Smooth muscle cell (in vitro differentiated cells): ENCODE data around the gene PFDN5. TPM values are rescaled to one million over a fixed set of nuclear protein-coding genes. Genes with fewer than 3 reads are reported as not detected.
"Not testable (repeated sequence)": the region's sequence is repeated elsewhere in the genome, so short reads cannot be mapped to it uniquely, and the experiment has no call there.

Source experiments
- DNase-seq: peaks from one replicate; lab custom pipeline; 2025; ENCODE audit not compliant: unreplicated experiment; lab: John Stamatoyannopoulos, UW
- H2AFZ ChIP-seq: fragments of 200-600 bp; sonication (generic); 2 replicates; pipeline ENCODE4 v1.6.0; 2016; ENCODE audit warnings: antibody characterized with exemption, low read depth, mild to moderate bottlenecking
- H3F3A ChIP-seq: fragments of 200-600 bp; sonication (generic); 2 replicates; pipeline ENCODE4 v1.6.0; 2017; ENCODE audit warnings: antibody characterized with exemption, low read depth
- H3K27ac ChIP-seq: fragments of 200-600 bp; sonication (generic); 2 replicates; pipeline ENCODE4 v1.5.1; 2016; ENCODE audit warnings: low read depth, mild to moderate bottlenecking
- H3K27me3 ChIP-seq: fragments of 200-600 bp; sonication (generic); 2 replicates; pipeline ENCODE4 v1.6.1; 2016; ENCODE audit warnings: low read depth, mild to moderate bottlenecking
- H3K36me3 ChIP-seq: fragments of 200-600 bp; sonication (generic); 2 replicates; pipeline ENCODE4 v1.5.1; 2016; ENCODE audit warnings: low read depth
- H3K4me1 ChIP-seq: fragments of 200-600 bp; sonication (generic); 2 replicates; pipeline ENCODE4 v1.5.1; 2016; ENCODE audit warnings: low read depth
- H3K4me2 ChIP-seq: fragments of 200-600 bp; sonication (generic); 2 replicates; pipeline ENCODE4 v1.6.0; 2016; ENCODE audit warnings: mild to moderate bottlenecking
- H3K4me3 ChIP-seq: fragments of 200-600 bp; sonication (generic); 2 replicates; pipeline ENCODE4 v1.5.1; 2016; ENCODE audit warnings: mild to moderate bottlenecking
- H3K79me2 ChIP-seq: fragments of 200-600 bp; sonication (generic); 2 replicates; pipeline ENCODE4 v1.6.0; 2016; ENCODE audit warnings: low read depth, mild to moderate bottlenecking
- H3K9ac ChIP-seq: fragments of 200-600 bp; sonication (generic); 2 replicates; pipeline ENCODE4 v1.6.0; 2016; ENCODE audit warnings: low read depth
- H3K9me3 ChIP-seq: fragments of 200-600 bp; sonication (generic); replicated peaks from 2 replicates; pipeline ENCODE4 v1.5.1; 2016; ENCODE audit warnings: low read depth
- H4K20me1 ChIP-seq: fragments of 200-600 bp; sonication (generic); 2 replicates; pipeline ENCODE4 v1.6.0; 2016; ENCODE audit warnings: low read depth
- CTCF ChIP-seq: fragments of 200-600 bp; sonication (generic); IDR thresholded peaks from 2 replicates; pipeline ENCODE4 v1.5.1; 2017; ENCODE audit warnings: borderline replicate concordance, mild to moderate bottlenecking, antibody characterized with exemption; ENCODE audit not compliant: insufficient read depth, poor library complexity, severe bottlenecking
- WGBS: methylation state at CpG from one replicate; pipeline ENCODE4 v1.1.7; 2016; ENCODE audit warnings: low lambda C conversion rate; 5-methylcytosine and 5-hydroxymethylcytosine counted together
- polyA plus RNA-seq: library from polyadenylated mRNA; unstranded; fragments of >200 nt; fragmentation: Nextera tagmentation; extraction: Ambion mirVana; gene quantifications from 2 replicates; pipeline ENCODE4 v1.2.1, GENCODE V29; 2016
- total RNA-seq: library from RNA; depleted of rRNA; stranded (reverse); fragments of >200 nt; gene quantifications from 2 replicates; pipeline ENCODE4 v1.2.3, GENCODE V29; 2014

Gene PFDN5
- total and polyA plus RNA-seq, 2 experiments from 2014 or later: 416 to 523 TPM

- H3F3A ChIP-seq: peaks cover 7% of the 10 kb centered on the region
- no peak overlapping the region for H3K27ac ChIP-seq
- no peak overlapping the region for H3K9ac ChIP-seq
- no peak for DNase-seq
- H3K9me3 ChIP-seq: no peaks in the 10 kb centered on the region
- no peak overlapping the region for H3K4me2 ChIP-seq
- no peak overlapping the region for H3K4me3 ChIP-seq
- no peak for TF ChIP-seq CTCF
- no peaks in the 10 kb centered on the region for H4K20me1 ChIP-seq
- WGBS: 98% methylated on average over 4 of the region's 4 CpGs
- H3K79me2 ChIP-seq: no peaks in the 10 kb centered on the region
- H2AFZ ChIP-seq: no peak overlapping the region
- no peaks in the 10 kb centered on the region for H3K4me1 ChIP-seq
- no peaks in the 10 kb centered on the region for H3K36me3 ChIP-seq
- no peaks in the 10 kb centered on the region for H3K27me3 ChIP-seq
Observed at GRCh38 chr12:53289891-53290290, 5.5 kb upstream of the PFDN5 start.

- Histone ChIP-seq H4K20me1 (no peaks in the 10 kb centered on the region), H3K4me3 (no peak overlapping the region), H3K4me2 (no peak overlapping the region), H3K9me3 (no peaks in the 10 kb centered on the region), H3K27me3 (no peaks in the 10 kb centered on the region), H2AFZ (no peak overlapping the region), H3K4me1 (no peaks in the 10 kb centered on the region), H3F3A (peaks cover 9% of the 10 kb centered on the region), H3K27ac (no peak overlapping the region), H3K9ac (no peak overlapping the region), H3K36me3 (no peaks in the 10 kb centered on the region), H3K79me2 (peaks cover 4% of the 10 kb centered on the region)
- no peak for TF ChIP-seq CTCF
- no peak for DNase-seq
- 84% methylated on average over 9 of the region's 9 CpGs for WGBS
Observed at GRCh38 chr12:53290661-53291060, 4.7 kb upstream of the PFDN5 start.

GRCh38 chr12:53292426-53292825 lies 2.9 kb upstream of the PFDN5 start:
- no peak for DNase-seq
- peaks cover 12% of the 10 kb centered on the region for H3F3A ChIP-seq
- no peaks in the 10 kb centered on the region for H3K27me3 ChIP-seq
- no peaks in the 10 kb centered on the region for H3K36me3 ChIP-seq
- H3K9ac ChIP-seq: no peak overlapping the region
- H3K4me3 ChIP-seq: no peak overlapping the region
- H3K9me3 ChIP-seq: no peaks in the 10 kb centered on the region
- H3K27ac ChIP-seq: no peak overlapping the region
- no peaks in the 10 kb centered on the region for H4K20me1 ChIP-seq
- H3K4me2 ChIP-seq: no peak overlapping the region
- H3K79me2 ChIP-seq: peaks cover 20% of the 10 kb centered on the region
- TF ChIP-seq CTCF: no peak
- H3K4me1 ChIP-seq: peaks cover 10% of the 10 kb centered on the region
- no peak overlapping the region for H2AFZ ChIP-seq

- no peaks in the 10 kb centered on the region for H4K20me1 ChIP-seq
- 3% methylated on average over 12 of the region's 12 CpGs for WGBS
- peaks cover 25% of the 10 kb centered on the region for H3K4me1 ChIP-seq
- peak overlapping the region; percentile 90 for H3K9ac ChIP-seq
- H3K79me2 ChIP-seq: peaks cover 34% of the 10 kb centered on the region
- H3K9me3 ChIP-seq: no peaks in the 10 kb centered on the region
- DNase-seq: no peak
- TF ChIP-seq CTCF: no peak
- peak overlapping the region; percentile 94 for H3K27ac ChIP-seq
- peak overlapping the region; percentile 82 for H2AFZ ChIP-seq
- no peaks in the 10 kb centered on the region for H3K36me3 ChIP-seq
- H3F3A ChIP-seq: peaks cover 31% of the 10 kb centered on the region
- no peaks in the 10 kb centered on the region for H3K27me3 ChIP-seq
- H3K4me2 ChIP-seq: peak overlapping the region; percentile 86
- H3K4me3 ChIP-seq: peak overlapping the region; percentile 92
Observed at GRCh38 chr12:53295891-53296219, 513 bp downstream of the PFDN5 start.

- Histone ChIP-seq H3K27ac (peak overlapping the region; percentile 94), H3F3A (peaks cover 31% of the 10 kb centered on the region), H3K4me2 (peak overlapping the region; percentile 86), H3K4me1 (peaks cover 25% of the 10 kb centered on the region), H3K79me2 (peaks cover 46% of the 10 kb centered on the region)
- H3K4me3 ChIP-seq, DNase-seq, H3K27me3 ChIP-seq, H3K9ac ChIP-seq, H3K9me3 ChIP-seq, H2AFZ ChIP-seq, H4K20me1 ChIP-seq, H3K36me3 ChIP-seq: not testable (repeated sequence)
- 94% methylated on average over 10 of the region's 10 CpGs for WGBS
Observed at GRCh38 chr12:53297106-53297505, 1.8 kb downstream of the PFDN5 start.
